Body of pancreas (tissue), 4 donors: ENCODE data around the gene HSPG2.

Experiments used
- CTCF ChIP-seq, 7 experiments: fragments of 450-650 bp in 4 of 7; fragments of 200-600 bp in 3 of 7; sonication (generic) in 3 of 7; IDR thresholded peaks; one replicate each; pipeline ENCODE4 v1.5.1; 2016 to 2019; ENCODE audit warnings: antibody characterized with exemption in 7 of 7
- POLR2A ChIP-seq, 3 donors: fragments of 450-650 bp; IDR thresholded peaks; one replicate each; pipeline ENCODE4 v1.6.1; 2016; ENCODE audit warnings: antibody characterized with exemption in 3 of 3, mild to moderate bottlenecking in 2 of 3

DNA sequence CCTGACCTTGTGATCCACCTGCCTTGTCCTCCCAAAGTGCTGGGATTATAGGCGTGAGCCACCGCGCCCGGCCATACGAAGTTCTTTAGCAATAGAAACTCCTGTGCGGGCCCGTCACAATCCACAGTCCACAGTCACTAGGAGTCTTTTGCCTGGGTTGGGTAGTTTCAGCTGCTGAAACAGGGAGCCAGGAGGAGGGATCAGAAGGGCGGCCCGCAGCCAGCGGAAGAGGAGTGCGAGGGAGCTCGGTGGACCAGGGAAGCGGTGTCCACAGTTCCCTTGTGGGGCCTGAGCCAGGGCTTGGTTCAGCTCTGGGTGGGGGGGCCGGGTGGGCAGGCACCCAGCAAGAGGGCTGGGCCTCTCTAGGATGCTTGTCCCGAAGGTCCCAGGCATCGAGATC lies 17.9 kb upstream of the HSPG2 start:
- TF ChIP-seq CTCF (IDR thresholded peaks at IDR 0.05), result no peak
- no peak for TF ChIP-seq POLR2A (IDR thresholded peaks at IDR 0.05)
